Measurements from ENCODE around the gene IVNS1ABP. TPM values are rescaled to one million over a fixed set of nuclear protein-coding genes. Genes with fewer than 3 reads are reported as not detected.

The IVNS1ABP gene
- total RNA-seq, 1 experiment from 2014 or later = 72.4 TPM

DNA sequence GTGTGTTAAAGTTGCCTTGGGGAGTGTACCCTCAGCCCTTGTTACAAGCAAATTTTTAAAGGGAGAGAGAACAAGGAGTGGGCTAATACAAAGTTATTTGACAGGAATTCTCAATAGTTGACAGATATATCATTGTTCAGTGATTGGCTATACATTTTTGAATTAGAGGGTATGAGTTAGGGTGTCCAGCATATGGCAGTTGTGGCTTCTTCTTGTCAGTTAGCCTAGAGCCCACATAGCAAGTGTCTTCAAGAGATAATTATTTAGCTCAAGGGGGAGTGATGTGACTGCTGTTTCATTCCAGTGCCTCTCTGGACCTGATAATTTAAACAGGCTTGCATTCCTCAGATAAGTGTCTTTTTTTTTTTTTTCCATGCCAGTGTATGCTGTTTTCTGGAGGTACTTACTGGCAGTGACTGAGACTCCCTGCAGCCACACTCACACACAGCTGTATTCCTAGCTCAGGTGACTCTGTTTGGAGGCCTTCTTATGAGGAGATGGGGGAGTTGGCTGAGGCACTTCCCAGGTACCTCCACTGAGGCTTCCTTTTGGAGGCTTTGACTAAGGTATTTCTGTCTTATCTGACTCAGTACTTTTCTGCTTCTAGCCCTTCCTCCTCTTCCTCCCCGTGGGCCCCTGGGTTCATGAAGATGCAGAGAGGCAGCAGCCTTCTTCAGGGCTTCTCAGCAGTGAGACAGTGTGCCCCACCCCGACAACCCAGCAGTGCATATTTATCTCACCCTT, 32.3 kb downstream of the IVNS1ABP start:
- no TSS peak for BruUV-seq (replicated peaks)
- peaks cover 13% of the 10 kb centered on the region for H3K4me1 Mint-ChIP-seq (ENCODE audit: low read depth, unreplicated experiment)
- POLR2A ChIA-PET = interaction anchor here (0.7 kb wide), 1 partner anchor 421 kb away, joined by 7 read pairs; no protein-coding TSS in a partner anchor

DNA sequence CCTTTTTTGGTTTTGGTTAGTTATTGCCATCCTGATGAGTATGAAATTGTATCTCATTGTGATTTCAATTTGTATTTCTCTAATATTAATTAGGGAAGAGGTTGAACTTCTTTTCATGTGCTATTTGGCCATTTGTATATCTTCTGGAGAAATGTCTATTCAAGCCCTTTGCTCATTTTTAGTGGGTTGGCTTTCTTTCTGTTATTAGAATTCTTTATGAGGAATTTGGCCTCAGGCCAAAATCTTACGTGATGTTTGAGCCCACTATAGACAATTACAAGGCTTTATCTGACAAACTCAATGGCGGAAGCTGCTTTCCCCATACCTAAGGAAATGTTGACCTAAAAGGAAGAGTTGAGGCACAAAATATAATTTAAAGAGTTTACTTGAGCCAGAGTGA, 32.9 kb downstream of the IVNS1ABP start:
- Histone ChIP-seq H3K27me3 (replicated peaks; ENCODE audit: control insufficient read depth, insufficient read depth, low read length) (no peaks in the 10 kb centered on the region), H3K4me1 (peaks cover 20% of the 10 kb centered on the region), H3K9me3 (no peaks in the 10 kb centered on the region), H3K4me3 (ENCODE audit: low read depth, low read length) (no peak overlapping the region), H3K36me3 (ENCODE audit: control insufficient read depth, insufficient read depth, low read length) (no peaks in the 10 kb centered on the region)
- ChIA-PET POLR2A (no interaction called here), CTCF (interaction anchor here (0.7 to 1.2 kb wide), 3 partner anchors 32 to 238 kb away, joined by 3 to 5 read pairs (median 4); partner anchors contain the start of gene IVNS1ABP)
- BruUV-seq (replicated peaks) = no TSS peak
- no peak for DNase-seq
- intact Hi-C loops (cut with micrococcal nuclease; ENCODE audit: unreplicated experiment) = no loop called here
- Mint-ChIP-seq H3K27me3 (ENCODE audit: insufficient read depth, unreplicated experiment) (no peaks in the 10 kb centered on the region), H3K27ac (ENCODE audit: unreplicated experiment) (peak overlapping the region; percentile 66), H3K4me3 (ENCODE audit: unreplicated experiment) (no peak overlapping the region), H3K9me3 (ENCODE audit: unreplicated experiment) (no peaks in the 10 kb centered on the region), H3K4me1 (ENCODE audit: low read depth, unreplicated experiment) (peaks cover 13% of the 10 kb centered on the region), H3K36me3 (ENCODE audit: insufficient read depth, unreplicated experiment) (peaks cover 9% of the 10 kb centered on the region)
- TF ChIP-seq, protein P1, sequence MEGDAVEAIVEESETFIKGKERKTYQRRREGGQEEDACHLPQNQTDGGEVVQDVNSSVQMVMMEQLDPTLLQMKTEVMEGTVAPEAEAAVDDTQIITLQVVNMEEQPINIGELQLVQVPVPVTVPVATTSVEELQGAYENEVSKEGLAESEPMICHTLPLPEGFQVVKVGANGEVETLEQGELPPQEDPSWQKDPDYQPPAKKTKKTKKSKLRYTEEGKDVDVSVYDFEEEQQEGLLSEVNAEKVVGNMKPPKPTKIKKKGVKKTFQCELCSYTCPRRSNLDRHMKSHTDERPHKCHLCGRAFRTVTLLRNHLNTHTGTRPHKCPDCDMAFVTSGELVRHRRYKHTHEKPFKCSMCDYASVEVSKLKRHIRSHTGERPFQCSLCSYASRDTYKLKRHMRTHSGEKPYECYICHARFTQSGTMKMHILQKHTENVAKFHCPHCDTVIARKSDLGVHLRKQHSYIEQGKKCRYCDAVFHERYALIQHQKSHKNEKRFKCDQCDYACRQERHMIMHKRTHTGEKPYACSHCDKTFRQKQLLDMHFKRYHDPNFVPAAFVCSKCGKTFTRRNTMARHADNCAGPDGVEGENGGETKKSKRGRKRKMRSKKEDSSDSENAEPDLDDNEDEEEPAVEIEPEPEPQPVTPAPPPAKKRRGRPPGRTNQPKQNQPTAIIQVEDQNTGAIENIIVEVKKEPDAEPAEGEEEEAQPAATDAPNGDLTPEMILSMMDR (IDR thresholded peaks at IDR 0.05; ENCODE audit: insufficient read depth in 1 of 2, low read depth in 1 of 2, low read length in 1 of 2, severe bottlenecking in 1 of 2, unreplicated experiment in 1 of 2) = no peak

More for the DNA sequence above, 32.3 kb downstream of the IVNS1ABP start:
- intact Hi-C loops (cut with micrococcal nuclease; ENCODE audit: unreplicated experiment) = no loop called here
- Histone ChIP-seq H3K27me3 (replicated peaks; ENCODE audit: control insufficient read depth, insufficient read depth, low read length) (no peaks in the 10 kb centered on the region), H3K4me1 (peaks cover 20% of the 10 kb centered on the region), H3K4me3 (ENCODE audit: low read depth, low read length) (no peak overlapping the region), H3K9me3 (no peaks in the 10 kb centered on the region), H3K36me3 (ENCODE audit: control insufficient read depth, insufficient read depth, low read length) (no peaks in the 10 kb centered on the region)
- CTCF ChIA-PET = interaction anchor here (0.7 to 1.2 kb wide), 3 partner anchors 32 to 238 kb away, joined by 3 to 5 read pairs (median 4); partner anchors contain the start of gene IVNS1ABP
- Mint-ChIP-seq H3K9me3 (ENCODE audit: unreplicated experiment) (no peaks in the 10 kb centered on the region), H3K36me3 (ENCODE audit: insufficient read depth, unreplicated experiment) (peaks cover 9% of the 10 kb centered on the region), H3K27ac (ENCODE audit: unreplicated experiment) (peak overlapping the region; percentile 66), H3K4me3 (ENCODE audit: unreplicated experiment) (peak overlapping the region; percentile 22), H3K27me3 (ENCODE audit: insufficient read depth, unreplicated experiment) (no peaks in the 10 kb centered on the region)
- peak; percentile 33 to 40 for DNase-seq
- TF ChIP-seq, protein P1 (IDR thresholded peaks at IDR 0.05; ENCODE audit: insufficient read depth in 1 of 2, low read depth in 1 of 2, low read length in 1 of 2, severe bottlenecking in 1 of 2, unreplicated experiment in 1 of 2) = no peak

DNA sequence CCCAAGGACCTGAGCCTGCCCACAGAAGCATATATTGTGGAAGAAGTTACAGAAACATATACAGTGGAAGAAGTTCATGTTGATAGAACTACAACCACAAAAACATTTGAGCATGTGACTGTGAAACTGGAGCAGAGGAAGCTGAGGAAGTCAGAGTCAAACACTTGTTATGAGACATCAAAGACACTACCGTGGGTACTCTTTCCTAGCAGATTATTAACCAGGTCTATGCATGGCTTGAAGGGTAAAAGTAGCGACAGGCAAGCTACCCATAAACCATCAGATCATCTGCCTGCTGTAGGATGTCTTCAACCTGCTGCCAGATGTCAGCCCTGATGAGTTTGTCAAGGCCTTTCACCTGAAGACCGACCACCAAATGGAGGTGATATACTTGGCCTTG, 35.8 kb downstream of the IVNS1ABP start:
- no peak overlapping the region for H3K4me3 ChIP-seq (ENCODE audit: low read depth, low read length)
- TF ChIP-seq, protein P1 (IDR thresholded peaks at IDR 0.05; ENCODE audit: insufficient read depth in 1 of 2, low read depth in 1 of 2, low read length in 1 of 2, severe bottlenecking in 1 of 2, unreplicated experiment in 1 of 2) = no peak
- Mint-ChIP-seq H3K4me1 (ENCODE audit: low read depth, unreplicated experiment) (peaks cover 13% of the 10 kb centered on the region), H3K27me3 (ENCODE audit: insufficient read depth, unreplicated experiment) (no peaks in the 10 kb centered on the region), H3K4me3 (ENCODE audit: unreplicated experiment) (no peak overlapping the region), H3K9me3 (ENCODE audit: unreplicated experiment) (no peaks in the 10 kb centered on the region), H3K36me3 (ENCODE audit: insufficient read depth, unreplicated experiment) (peaks cover 9% of the 10 kb centered on the region), H3K27ac (ENCODE audit: unreplicated experiment) (no peak overlapping the region)
- no peak for DNase-seq
- ChIA-PET POLR2A (no interaction called here), CTCF (no interaction called here)
- H3K9me3 ChIP-seq = no peaks in the 10 kb centered on the region
- no TSS peak for BruUV-seq (replicated peaks)
- intact Hi-C loops (cut with micrococcal nuclease; ENCODE audit: unreplicated experiment) = no loop called here
- no peaks in the 10 kb centered on the region for H3K27me3 ChIP-seq (replicated peaks; ENCODE audit: control insufficient read depth, insufficient read depth, low read length)
- H3K36me3 ChIP-seq (ENCODE audit: control insufficient read depth, insufficient read depth, low read length) = no peaks in the 10 kb centered on the region
- H3K4me1 ChIP-seq = peaks cover 20% of the 10 kb centered on the region

Data from Caco-2 (cell line).